ENCODE measurements around the gene PCP4L1. TPM values are rescaled to one million over a fixed set of nuclear protein-coding genes. Genes with fewer than 3 reads are reported as not detected.

Gene PCP4L1
- total RNA-seq: not detected in 2 replicates

DNA sequence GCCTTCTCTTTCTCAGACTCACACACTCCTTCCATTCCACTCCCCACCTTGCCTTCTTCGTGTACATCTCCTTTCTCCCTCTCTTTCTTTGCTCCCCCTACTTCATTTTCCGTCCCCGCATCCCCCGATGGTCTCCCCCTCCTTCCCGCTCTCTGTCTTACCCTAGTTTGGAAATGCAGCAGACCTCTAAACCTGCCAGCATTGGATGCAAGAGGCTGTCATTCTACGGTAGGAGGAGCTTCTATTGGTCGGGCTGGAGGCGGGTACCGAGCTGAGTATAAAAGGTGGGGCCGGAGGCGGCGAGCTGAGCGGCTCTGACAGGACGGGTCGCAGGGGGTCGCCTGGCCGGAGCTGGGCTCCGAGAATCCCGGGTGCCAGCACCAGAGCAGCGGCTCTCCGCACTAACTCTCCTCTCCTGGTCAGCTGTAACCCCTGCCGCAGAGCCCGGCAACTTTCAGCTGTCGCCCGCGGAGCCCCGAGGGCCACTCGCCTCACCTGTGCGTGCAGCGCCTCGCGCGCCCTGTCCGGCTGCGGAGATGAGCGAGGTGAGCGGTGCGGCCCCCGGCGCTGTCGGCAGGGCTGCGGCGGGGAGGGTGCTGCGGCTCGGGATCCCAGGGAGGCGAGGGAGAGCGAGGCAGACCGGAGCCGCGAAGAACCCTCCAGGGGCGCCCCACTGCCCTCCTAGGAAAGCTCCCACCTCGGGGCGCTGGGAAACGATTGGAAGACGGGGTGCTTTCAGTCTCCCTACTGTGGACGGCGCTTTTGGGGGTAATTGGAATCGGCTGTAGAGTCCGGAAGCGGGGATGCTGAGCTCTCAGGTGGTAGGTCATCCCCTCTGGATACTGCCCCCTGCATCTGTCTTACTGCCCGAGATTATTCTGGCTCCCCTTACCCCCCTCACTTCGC lies at the start of gene PCP4L1:
TSS of gene PCP4L1 (plus strand) at position 307 of the 906 bp plus-strand sequence. CDS start at position 537, 230 bp downstream.

GRCh38 chr1:161215076-161215475 lies 43.5 kb upstream of the PCP4L1 start, which contains the start of gene FCER1G:
Gene FCER1G, plus strand, starts transcription at chr1:161215295. Its CDS starts 27 bp downstream, at chr1:161215322.

GRCh38 chr1:161225534-161226319 lies 32.8 kb upstream of the PCP4L1 start, which contains the start of gene TOMM40L:
Gene TOMM40L, plus strand, starts transcription at chr1:161226060. Its CDS starts 430 bp downstream, at chr1:161226490.

GRCh38 chr1:161238039-161238473 lies 20.5 kb upstream of the PCP4L1 start, which contains the start of gene NR1I3:
Gene NR1I3, minus strand, starts transcription at chr1:161238203. Its CDS starts 1,638 bp downstream, at chr1:161236565.

GRCh38 chr1:161309868-161310267 lies 51.3 kb downstream of the PCP4L1 start, which contains the start of gene MPZ:
Gene MPZ, minus strand, starts transcription at chr1:161309968. Its CDS starts 63 bp downstream, at chr1:161309905.

DNA sequence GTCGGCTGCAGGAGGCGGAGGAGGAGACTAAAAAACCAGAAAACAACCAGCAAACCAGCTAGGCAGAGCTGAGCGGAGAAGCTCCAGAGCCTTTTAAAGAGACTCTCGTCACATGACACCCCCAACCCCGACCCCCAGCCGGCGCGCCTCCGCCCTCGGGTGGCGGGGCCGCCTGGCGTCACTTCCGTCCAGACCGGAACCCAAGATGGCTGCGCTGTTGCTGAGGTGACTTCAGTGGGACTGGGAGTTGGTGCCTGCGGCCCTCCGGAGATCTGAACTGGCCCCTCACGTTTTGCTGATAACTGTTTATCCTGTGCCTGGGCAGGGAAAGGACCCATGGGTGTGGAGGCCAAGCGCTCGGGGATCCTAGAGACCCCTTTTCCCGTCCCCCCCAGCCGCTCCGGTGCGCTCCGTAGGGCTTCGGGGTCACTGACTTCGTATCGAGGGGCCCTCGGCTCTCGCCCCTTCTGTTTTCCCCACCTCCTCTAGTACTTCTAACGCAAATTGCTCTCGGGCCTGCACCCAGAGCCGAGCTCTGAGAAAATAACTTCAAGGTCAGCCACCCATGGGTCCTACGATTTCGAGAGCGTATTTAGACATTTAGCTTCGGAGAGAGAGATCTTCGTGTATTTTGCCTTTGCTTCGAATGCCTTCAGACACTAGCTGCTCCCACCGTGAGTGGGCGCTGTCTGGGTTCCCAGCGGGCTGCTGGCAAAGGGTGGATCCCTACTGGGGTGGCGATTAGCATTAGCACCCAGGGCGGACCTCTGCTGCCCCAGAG lies 55.8 kb downstream of the PCP4L1 start, which contains the start of gene SDHC:
TSS of gene SDHC (plus strand) at position 181 of the 781 bp plus-strand sequence. CDS start at position 206, 25 bp downstream.

Other genes starting within 250 kb of the PCP4L1 start
- gene F11R, start 237.6 kb upstream of the PCP4L1 start, total RNA-seq: 2.2 and 2.5 TPM in 2 replicates
- 0.60 and 15.4 TPM in 2 replicates for gene TSTD1, start 219.8 kb upstream of the PCP4L1 start, total RNA-seq
- 85.6 and 125 TPM in 2 replicates for gene USF1, start 212.8 kb upstream of the PCP4L1 start, total RNA-seq
- under 0.01 and 0.09 TPM in 2 replicates for gene ARHGAP30, start 188.9 kb upstream of the PCP4L1 start, total RNA-seq
- under 0.01 and 0.34 TPM in 2 replicates for gene NECTIN4, start 169.2 kb upstream of the PCP4L1 start, total RNA-seq
- gene KLHDC9, start 160.4 kb upstream of the PCP4L1 start, total RNA-seq: 2.0 and 2.3 TPM in 2 replicates
- gene PFDN2, start 140.7 kb upstream of the PCP4L1 start, total RNA-seq: 49.8 and 54.0 TPM in 2 replicates
- 22.0 and 22.2 TPM in 2 replicates for gene NIT1, start 140.6 kb upstream of the PCP4L1 start, total RNA-seq
- gene DEDD, start 126.1 kb upstream of the PCP4L1 start, total RNA-seq: 20.3 and 35.1 TPM in 2 replicates
- gene UFC1, start 104.8 kb upstream of the PCP4L1 start, total RNA-seq: 148 and 210 TPM in 2 replicates
- gene USP21, start 99.2 kb upstream of the PCP4L1 start, total RNA-seq: 4.8 and 5.5 TPM in 2 replicates
- 8.9 and 12.6 TPM in 2 replicates for gene PPOX, start 92.3 kb upstream of the PCP4L1 start, total RNA-seq
- gene B4GALT3, start 81.2 kb upstream of the PCP4L1 start, total RNA-seq: 9.9 and 11.3 TPM in 2 replicates
- gene ADAMTS4, start 59.7 kb upstream of the PCP4L1 start, total RNA-seq: 1.1 and 1.4 TPM in 2 replicates
- gene NDUFS2, start 56.4 kb upstream of the PCP4L1 start, total RNA-seq: 196 and 209 TPM in 2 replicates
- not detected in 2 replicates for gene FCER1G, start 43.5 kb upstream of the PCP4L1 start, total RNA-seq
- gene APOA2, start 35.1 kb upstream of the PCP4L1 start, total RNA-seq: not detected in 2 replicates
- 9.0 and 10.9 TPM in 2 replicates for gene TOMM40L, start 32.7 kb upstream of the PCP4L1 start, total RNA-seq
- not detected in 2 replicates for gene NR1I3, start 20.5 kb upstream of the PCP4L1 start, total RNA-seq
- 0.77 and 1.4 TPM in 2 replicates for gene MPZ, start 51.2 kb downstream of the PCP4L1 start, total RNA-seq
- 17.0 and 23.4 TPM in 2 replicates for gene SDHC, start 55.6 kb downstream of the PCP4L1 start, total RNA-seq
- not detected in 2 replicates for gene CFAP126, start 109.1 kb downstream of the PCP4L1 start, total RNA-seq
- 2.5 and 3.0 TPM in 2 replicates for gene FCGR2A, start 246.7 kb downstream of the PCP4L1 start, total RNA-seq

Data from bronchial smooth muscle cell (primary cell).